Measurements from ENCODE around the gene RPS15.
"Not testable (repeated sequence)": the region's sequence is repeated elsewhere in the genome, so short reads cannot be mapped to it uniquely, and the experiment has no call there.

The RPS15 gene

DNA sequence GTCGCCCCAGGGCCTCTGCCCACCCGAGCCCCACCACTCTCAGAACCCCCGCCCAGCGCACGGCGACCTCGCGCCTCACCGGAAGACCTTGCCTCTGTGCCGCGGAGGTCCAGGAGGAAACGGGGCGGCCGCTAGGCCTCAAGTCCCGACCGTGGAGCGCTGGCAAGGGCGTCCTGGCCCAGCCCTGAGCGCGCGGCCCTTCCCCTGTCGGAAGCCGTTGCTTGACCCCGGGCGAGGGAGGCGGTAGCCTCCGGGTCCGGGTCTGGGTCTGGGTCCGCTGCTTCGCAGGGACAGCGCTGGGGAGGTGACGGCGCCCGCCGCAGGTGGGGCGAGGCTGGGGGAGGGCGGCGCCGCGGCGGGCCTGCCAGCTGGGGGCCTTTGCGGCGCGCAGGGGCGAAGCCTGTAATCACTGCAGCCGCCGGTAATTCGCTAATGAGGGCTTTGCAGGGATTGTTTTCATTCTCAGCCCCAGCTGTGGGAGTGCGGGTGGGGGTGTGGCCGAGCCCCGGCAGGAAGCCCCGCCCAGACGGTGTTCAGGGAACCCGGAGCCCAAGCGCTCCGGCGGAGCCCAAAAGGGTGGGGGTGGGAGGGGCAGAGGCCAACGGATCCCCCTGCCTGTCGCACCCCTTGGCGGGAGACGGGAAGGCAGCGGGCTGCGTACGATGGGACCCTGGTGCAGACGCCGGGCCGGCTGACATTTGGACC lies 32.3 kb downstream of the RPS15 start:
- DNase-seq (ENCODE audit: low read depth) = no peak

DNA sequence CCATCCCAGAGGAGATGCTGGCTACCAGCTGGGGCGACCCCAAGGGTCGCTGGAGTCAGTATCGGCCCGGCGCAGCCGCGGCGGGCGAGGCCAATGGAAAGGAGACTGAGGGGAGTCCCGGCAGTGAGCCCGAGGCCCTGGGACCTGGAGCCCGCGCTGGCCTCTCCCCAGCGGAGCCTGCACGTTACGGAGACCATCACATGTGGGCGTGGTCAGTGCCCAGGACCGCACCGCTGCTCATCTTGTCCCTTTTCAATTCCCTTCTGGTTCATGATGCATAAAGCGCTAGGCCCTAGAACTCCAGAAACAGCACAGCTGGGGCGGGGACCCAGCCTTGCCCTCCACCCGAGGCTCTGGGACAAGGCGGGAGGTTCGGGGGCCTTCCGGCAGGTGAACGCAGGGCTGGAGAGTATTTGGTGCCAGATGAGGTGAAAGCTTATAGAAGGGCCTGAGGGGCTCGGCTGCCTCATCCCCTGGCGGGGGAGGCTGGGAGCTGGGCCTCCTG lies 32.9 kb downstream of the RPS15 start:
- no peak for DNase-seq (ENCODE audit: low read depth)

DNA sequence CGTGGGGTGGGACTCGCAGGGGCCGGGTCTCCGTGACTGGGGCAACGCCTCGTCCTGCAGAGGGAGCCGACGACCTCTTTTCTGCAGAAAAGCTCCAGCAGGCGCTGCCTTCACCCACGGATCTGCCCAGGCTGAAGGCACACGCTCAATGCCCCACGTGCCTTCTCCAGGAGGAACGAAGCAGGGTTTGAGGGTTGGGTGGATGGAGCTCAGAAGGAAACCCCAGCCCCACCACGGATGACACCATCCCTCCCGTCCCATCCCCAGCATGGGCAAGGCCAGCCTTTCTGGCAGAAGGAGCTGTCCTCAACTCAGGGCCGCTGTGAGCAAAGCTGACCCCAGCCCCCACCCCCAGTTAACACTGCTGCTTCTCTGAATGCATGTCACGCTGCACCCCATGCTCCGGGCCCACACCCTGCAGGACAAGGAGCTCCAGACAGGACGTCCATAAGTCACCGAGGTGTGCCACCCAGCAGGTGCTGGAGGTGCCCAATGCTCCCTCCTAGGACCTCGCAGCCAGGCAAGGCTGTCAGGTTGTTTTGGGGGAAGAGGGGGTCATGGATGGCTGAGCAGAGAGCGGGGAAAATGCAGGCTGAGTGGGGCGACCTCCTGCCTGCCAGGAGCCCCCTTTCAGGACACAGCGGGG lies 33.4 kb downstream of the RPS15 start:
- no peak for DNase-seq (ENCODE audit: low read depth)

DNA sequence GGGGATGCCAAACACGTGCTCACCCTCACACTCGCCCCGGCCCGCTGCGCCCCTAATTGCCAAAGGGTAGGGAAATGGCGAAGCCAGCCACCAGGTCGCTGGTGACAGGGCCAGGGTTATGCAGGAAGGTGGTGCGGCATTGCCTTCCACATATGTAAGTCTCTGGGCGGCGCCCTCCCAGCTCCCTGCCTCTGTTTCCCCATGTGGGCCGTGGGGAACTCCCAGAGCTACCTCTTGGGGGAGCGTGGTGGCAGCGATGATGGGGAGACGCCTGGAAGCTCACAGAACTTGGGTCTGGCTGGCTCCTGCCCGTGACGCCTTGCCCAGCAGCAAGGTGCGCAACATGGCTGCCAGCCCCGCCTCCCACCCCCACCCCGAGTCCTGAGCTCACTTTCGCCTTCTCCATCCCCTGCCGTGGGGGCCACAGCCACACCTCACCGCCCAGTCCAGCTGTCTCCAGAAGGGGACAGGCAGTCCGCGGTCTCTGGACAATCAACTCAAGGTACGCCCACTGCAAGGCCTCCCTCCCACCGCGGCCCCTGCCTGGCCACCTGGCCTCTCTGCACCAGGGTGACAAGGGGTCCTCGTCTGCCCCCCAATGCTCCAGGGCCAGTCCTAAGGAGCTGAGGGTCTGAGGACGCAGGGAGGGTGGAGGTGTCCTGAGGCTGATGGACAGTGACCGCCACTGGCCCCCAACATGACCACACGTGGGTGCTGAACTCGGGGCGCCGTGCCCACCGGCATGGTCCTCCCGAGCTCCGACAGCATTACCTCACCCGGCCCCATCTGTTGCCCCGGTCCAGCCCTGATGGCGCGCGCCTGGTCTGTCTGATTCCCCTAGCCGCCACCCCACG lies 34.3 kb downstream of the RPS15 start:
- DNase-seq (ENCODE audit: low read depth) = no peak

DNA sequence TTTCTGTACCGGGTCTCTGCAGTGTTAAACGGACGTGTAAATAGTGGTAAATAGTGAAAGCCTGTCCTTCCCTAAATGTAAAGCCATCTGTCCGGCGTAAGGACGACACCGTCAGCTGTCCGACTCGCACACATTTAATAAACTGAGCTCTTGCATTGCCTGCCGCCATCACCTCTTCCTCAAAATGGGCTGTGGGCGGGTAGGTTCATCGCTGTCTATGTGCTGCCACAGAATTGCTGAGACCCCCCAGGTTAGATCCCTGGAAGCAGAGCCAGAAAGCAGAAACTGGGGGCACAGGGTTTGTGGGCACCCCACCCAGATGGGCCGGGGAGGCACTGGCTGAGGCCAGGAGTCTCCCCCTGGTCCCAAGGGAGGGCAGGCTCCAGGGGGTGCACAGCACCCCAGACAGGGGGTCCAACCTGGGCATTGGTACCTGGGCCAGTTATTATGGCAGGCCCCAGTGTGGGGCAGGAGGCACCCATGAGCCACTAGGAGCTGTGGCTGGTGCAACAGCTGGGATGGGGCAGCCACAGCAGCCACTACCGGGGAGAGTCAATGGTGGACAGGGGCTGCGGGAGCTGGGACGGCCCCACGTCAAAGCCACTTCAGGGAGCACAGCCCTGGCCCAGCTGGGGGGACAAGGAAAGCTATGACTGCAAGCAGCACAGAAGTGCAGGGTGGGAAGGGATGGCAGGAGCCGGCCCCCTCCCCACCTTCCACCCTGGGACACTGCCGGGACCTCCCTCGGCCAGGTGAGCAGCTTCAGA lies 35.1 kb downstream of the RPS15 start:
- no peak for DNase-seq (ENCODE audit: low read depth)

DNA sequence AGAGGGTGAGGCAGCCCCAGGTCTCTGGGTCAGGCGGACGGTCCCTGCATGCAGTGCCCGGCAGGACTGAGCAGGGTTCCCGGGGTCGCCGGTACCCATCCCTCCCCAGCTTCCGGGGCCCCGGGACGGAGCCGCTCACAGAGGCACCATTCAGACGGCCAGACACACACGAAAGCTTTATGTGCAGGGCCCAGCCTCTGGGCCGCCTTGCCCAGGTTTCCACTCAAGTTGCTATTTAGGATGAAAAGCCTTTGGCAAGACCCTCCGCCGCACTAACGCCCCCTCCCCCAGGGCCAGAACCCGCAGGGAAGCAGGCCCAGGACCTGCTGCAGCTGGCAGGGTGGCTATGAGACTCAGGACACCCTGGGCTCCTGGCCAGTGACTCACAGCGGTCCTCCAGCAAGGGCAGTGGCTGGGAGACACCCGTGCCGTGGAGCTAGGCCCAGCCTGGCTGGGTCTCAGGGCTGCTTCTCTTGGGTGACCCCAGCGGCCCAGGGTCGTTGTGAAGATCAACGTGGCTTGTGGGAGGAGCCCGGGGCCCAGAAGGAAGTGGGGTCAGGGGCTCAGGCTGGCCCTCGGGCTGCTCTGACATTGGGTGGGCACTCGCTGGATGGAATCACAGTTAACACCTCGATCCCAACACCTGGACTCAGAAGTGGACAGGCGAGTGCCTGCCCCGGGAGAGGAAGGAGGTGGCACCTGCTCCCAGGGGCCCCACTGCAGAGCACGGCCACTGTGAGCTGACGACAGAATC lies 36.0 kb downstream of the RPS15 start:
- no peak for DNase-seq (ENCODE audit: low read depth)

DNA sequence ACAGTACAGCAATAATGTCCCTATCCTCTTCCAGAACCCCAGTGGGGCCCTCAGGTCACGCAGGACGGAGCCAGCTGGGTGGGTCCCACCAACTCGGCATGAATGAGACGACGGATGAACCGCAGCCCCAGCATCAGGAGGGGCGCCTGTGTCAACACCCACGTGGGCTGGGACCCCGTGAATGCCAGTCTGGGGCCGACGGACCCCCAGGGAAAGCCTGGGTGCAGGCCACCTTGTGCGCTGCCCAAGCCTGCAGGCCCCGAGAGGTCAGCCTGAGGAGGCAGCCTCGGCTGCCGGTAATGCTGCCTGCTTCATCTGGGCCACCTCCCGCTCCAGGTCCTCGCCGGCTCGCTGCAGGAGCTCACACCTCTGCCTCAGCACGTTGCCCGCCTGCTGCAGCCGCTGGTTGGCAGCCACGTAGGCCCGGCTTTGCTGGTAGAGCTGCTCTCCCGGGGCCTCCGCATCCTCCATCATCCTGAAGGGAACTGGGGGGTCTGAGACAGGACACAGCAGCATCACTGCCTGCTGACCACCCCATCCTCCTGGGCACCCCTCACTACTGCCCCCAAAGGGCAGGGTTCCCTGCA lies 36.7 kb downstream of the RPS15 start:
- DNase-seq (ENCODE audit: low read depth) = no peak

DNA sequence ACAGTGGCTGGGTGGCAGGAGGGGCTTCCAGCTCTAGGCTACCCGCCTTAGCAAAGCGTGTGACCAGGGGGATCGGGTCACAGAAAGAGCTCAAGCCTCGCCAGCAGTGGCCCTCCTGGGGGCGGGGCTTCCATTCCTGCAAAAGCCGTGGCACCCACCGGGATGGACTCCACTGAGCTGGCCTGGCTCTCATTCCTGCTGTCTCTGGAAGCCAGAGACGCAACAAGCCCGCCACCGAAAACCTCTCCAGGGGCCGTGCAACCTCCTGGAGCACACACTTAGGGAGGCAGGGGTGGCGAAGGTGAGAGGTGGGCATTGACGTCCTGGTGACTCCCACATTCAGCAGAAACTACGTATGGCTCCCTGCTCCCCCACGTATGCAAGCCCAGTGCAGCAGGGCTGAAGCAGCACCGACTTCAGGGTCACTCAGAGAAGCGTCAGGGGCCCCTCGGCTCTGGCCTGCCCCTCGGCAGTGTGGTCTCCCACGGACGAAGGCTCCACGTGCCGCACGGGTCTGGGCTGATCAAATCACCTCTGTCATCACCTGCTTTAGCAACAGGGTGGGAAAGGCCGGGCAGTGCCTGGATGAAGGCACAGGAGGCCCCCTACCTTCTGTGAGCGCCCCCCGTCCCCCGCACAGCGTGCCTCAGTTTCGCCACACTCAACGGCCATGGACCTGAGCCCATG lies 37.7 kb downstream of the RPS15 start:
- DNase-seq (ENCODE audit: low read depth) = no peak

DNA sequence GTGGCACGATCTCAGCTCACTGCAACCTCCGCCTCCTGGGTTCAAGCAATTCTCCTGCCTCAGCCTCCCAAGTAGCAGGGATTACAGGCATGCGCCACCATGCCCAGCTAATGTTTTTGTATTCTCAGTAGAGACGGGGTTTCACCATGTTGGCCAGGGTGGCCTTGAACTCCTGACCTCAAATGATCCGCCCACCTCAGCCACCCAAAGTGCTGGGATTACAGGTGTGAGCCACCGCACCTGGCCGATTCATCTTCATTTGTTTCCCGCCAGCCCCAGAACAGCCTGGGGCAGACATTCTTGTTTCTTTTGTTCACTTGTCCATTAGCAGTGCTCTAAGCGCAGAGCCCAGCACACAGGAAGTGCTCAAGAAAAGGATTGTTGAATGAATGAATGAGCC lies 38.9 kb downstream of the RPS15 start:
- DNase-seq (ENCODE audit: low read depth) = not testable (repeated sequence)

DNA sequence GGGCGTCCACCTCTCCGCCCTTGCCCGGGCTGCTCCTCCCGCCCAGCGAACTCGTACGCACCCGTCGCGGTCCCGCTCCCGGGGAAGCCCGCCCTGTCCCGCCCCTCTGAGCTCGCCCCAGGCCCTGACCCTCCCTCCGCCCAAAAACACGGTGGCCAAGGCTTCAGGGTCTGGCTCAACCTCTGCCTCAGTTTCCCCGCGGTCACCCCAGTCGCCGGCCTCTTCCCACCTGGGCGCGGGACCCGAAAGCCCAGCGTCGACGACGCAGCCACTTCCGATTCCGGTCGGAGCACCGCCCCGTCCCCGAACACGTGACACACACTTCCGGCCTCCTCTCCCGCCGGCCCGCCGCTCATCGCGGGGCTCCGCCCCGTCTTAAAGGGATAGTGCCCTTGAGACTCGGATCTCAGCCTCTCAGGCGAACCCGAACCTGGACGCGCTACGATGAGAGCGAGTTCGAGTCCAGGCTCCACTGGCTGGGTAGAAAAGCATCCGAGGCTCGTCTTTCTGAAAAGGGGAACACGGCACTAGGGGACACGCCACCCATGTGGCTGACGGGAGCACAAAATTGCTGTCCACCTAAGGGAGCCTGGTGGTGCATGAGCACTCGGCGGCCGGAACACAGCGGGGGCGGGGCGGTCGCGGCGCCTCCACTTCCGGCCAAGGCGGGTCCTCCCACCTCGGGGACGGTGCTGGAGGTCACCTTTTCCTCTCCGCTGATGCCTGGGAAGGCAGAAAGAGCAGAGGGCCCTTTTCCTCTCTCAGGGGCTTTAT lies 40.9 kb downstream of the RPS15 start, which contains the start of gene C19orf25:
Gene C19orf25, minus strand, starts transcription at position 282 of the 774 bp plus-strand sequence. CDS start 312 bp downstream, outside the sequence.
- peak; percentile 80 for DNase-seq (ENCODE audit: low read depth)

DNA sequence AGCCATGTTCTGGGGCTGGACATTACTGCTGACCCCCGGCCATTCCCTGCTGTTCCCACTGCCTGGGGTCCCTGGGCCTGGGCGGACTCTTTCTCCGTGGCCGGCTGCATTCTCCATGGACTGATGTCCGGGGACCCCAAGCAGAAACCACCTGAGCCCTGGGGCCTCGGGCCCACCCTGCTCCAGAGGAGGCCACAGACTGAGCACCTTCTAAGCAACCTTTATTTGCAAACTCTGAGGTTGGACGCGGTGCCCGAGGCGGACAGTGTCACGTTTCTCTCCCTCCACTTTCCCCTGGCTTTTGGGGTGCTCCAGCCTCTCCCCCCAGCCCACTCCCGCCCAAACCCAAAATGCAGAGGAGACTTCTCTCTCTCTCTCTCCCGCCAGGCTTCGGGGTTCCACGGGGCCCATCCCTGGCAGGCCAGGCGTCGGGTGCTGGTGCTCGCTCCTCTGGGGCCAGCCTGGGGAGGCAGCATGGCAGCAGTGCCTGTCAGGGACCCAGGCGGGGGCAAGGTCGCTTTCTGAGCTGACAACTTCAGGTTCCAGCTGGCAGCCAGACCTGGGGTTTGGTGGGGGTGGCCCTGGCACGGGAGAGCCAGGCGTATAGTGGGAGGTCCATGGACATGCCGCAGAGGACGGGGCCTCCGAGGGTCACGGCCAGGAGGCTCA lies 43.2 kb downstream of the RPS15 start:
- DNase-seq (ENCODE audit: low read depth) = no peak

DNA sequence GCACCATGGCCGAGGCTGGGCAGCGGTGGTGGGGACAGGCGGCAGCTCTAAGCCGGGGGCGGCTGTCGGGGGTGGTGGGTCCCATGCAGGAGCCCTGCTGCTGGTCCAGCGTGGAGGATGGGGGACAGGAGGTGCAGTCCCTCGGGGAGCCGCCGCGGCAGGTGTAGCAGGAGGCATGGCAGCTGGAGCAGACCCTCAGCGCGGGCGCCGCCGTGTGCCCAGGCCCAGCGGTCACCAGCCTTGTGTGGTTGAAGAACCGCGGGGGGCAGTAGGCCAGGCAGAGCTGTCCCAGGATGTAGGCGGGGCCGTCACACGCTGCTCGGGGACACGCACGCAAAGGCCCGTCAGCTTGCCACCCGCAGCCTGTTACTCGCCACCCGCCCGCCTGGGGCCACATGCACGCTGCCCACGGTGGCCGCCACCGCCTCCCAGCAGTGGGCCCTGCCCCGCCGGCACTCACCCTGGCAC lies 43.7 kb downstream of the RPS15 start:
- no peak for DNase-seq (ENCODE audit: low read depth)

DNA sequence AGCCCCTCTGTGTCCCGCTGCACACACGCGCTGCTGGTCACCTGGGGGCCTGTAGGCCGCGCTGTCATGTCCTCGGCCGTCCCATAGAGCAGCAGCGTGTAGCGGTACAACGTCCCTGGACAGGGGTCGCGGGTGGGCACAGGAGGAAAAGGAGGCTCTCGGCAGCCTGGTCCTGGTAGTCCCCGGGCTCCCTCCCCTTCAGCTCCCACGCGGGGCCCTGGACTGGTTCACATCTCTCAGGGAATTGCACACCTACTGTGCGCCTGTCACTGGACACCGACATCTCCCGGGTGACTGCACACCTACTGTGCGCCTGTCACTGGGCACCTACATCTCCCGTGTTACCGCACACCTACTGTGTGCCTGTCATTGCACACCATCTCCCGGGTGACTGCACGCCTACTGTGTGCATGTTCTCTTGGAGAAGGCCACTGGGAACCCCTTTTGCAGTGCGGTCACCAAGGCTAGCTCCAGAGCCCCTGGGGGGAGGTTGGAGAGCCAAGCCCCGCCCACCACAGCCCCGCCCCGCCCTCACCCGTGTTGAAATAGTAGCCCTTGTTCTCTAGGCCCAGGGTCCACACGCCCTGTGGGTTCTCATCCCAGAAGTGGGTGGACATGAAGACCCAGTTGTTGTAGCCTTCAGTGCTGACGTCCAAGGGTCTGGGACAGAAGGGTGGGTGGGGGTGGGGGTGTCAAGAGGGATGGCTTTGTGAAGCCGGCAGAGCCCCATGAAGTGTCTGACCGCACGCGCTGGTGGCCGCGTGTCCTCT lies 44.4 kb downstream of the RPS15 start:
- no peak for DNase-seq (ENCODE audit: low read depth)

DNA sequence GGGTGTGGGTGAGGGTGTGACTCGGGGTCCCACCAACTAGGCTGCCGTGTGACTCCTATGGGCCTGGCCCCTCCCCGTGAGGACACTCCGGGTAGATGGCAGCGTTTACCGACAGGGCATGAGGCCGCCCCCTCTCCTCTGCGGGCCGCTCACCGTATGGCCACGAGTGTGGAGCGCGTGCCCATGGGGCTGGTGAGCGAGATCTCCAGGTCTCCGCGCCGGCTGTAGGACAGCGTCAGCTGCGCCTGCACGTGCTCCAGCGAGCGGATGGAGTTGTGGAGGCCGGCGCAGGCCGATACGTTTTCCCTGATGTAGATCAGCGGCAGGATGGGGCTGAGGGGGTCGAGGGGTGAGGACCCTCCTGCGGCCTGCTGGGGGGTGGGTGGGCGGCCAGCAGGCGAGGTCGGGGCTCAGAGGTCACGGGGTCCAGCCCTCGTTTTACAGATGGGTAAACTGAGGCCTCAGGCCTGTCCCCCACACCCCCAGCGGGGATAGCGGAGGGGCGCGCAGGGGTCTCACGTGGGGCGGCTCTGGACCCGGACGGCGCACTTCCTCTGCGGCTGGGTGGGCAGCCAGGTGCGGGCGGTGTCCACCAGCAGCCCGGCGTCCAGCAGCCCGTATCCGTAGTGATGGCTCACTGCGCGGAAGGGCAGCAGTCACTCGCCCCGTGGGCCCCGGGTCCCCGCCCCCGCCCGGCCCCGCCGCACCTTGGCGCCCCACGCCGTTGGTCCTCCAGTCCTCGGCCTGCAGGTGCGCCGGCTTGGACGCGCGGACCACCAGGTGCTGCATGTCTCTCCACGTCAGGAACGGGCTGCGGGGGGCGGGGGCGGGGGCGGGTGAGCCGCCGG lies 45.2 kb downstream of the RPS15 start:
- no peak for DNase-seq (ENCODE audit: low read depth)

DNA sequence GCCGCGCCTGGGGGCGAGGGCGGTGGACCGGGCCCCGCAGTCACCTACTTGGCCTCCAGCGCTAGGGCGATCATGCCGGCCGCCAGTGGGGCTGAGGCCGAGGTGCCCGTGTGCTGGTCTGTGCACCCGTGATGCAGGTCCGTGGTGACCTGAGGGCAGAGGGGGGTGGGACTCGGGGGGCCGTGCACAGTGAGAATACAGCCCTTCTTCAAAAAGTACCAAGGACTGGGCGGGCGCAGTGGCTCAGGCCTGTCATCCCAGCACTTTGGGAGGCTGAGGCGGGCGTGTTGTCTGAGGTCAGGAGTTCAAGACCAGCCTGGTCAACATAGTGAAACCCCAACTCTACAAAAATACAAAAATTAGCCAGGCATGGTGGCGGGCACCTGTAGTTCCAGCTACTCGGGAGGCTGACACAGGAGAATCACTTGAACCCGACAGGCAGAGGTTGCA lies 45.8 kb downstream of the RPS15 start:
- DNase-seq (ENCODE audit: low read depth) = no peak

DNA sequence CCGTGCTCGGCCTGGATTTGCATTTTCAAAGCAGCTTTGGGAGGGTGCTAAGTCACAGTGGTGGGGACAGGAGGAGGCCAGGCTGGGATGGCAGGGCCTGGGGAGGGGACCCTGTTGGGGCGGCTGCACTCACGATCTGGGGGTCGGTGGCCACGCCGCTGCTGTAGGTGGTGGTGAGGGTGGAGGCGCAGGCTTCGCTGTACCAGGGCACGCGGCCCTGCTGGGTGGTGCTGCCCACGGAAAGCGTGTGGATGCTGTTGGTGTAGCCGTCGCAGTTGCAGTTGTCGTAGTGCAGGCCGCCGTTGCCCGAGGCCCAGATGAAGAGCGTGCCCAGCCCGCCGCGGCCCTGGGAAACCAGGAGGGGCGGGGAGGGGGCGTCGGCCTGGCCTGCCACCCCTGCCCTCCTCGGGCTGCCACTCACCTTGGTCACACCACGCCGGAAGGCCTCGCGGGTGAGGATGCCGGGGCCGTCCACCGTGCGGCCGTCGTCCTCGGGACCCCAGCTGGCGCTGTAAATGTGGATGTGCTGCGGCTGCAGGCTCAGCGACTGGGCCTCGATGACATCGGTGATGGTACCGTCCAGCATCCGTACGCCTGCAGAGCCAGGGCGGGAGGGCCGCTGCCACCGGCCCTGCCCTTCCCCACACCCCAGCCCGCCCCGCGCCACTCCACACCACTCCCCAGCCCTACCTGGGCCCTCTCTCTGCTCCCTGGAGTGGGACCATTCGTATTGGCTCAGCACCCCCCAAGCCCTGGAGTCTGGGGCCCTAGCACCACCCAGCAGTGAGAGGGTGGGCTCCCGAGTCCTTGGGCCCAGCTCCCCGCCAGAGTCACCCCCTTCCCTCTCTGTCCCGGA lies 48.8 kb downstream of the RPS15 start:
- no peak for DNase-seq (ENCODE audit: low read depth)
